Body of pancreas (tissue), 4 donors: ENCODE measurements around the gene SPATA31E1. TPM values are rescaled to one million over a fixed set of nuclear protein-coding genes. Genes with fewer than 3 reads are reported as not detected.

Source experiments
- ATAC-seq: fragments of 150-250 bp; one replicate; pipeline ENCODE4 v1.9.1; 2016
- DNase-seq, 4 donors: peaks; one replicate each; pipeline ENCODE4 v3.0.0-alpha.2; 2019
- H3K27ac ChIP-seq, 4 donors: fragments of 200-600 bp; sonication (generic); 1 replicate in 3 of 4; 2 replicates in 1 of 4; pipeline versions ENCODE4 v1.5.1 to v1.6.1; 2016 to 2019; ENCODE audit warnings: mild to moderate bottlenecking in 1 of 4, mixed read lengths in 1 of 4, moderate library complexity in 1 of 4
- H3K27me3 ChIP-seq, 2 donors: fragments of 200-600 bp; sonication (generic); one replicate each; pipeline ENCODE4 v1.6.0; 2016; ENCODE audit warnings: mild to moderate bottlenecking in 1 of 2
- H3K36me3 ChIP-seq, 2 donors: fragments of 200-600 bp; sonication (generic); replicated peaks in 1 of 2; 2 replicates each; pipeline ENCODE4 v1.5.1; 2016; ENCODE audit warnings: low read depth in 2 of 2; ENCODE audit not compliant: insufficient read depth in 1 of 2
- H3K4me1 ChIP-seq: fragments of 200-600 bp; sonication (generic); one replicate; pipeline ENCODE4 v1.6.0; 2016
- H3K4me3 ChIP-seq, 2 donors: fragments of 200-600 bp; sonication (generic); 1 replicate in 1 of 2; 2 replicates in 1 of 2; pipeline ENCODE4 v1.5.1; 2016 to 2019
- H3K9me3 ChIP-seq, 3 donors: fragments of 200-600 bp; sonication (generic); 1 replicate in 2 of 3; 2 replicates in 1 of 3; pipeline ENCODE4 v1.5.1; 2016
- POLR2A ChIP-seq, 3 donors: fragments of 450-650 bp; IDR thresholded peaks; one replicate each; pipeline ENCODE4 v1.6.1; 2016; ENCODE audit warnings: antibody characterized with exemption in 3 of 3, mild to moderate bottlenecking in 2 of 3
- WGBS, 2 donors: methylation state at CpG; one replicate each; pipeline ENCODE4 v1.1.5; 2017; 5-methylcytosine and 5-hydroxymethylcytosine counted together
- intact Hi-C: fragments of 100-400 bp; cut with DNase I; formaldehyde crosslinking; loops from one replicate; pipeline ENCODE4 v1.15.1; 2023
- total RNA-seq, 2 donors: library from RNA; depleted of rRNA; stranded (reverse); fragments of >200 nt; gene quantifications; one replicate each; pipeline ENCODE4 v1.1.0, GENCODE V29; 2016
- TF ChIP-seq, protein P1 (sequence below), 7 experiments: fragments of 450-650 bp in 4 of 7; fragments of 200-600 bp in 3 of 7; sonication (generic) in 3 of 7; IDR thresholded peaks; one replicate each; pipeline ENCODE4 v1.5.1; 2016 to 2019; ENCODE audit warnings: antibody characterized with exemption in 7 of 7

The SPATA31E1 gene
- total RNA-seq, 2 donors from 2014 or later, result not detected

DNA sequence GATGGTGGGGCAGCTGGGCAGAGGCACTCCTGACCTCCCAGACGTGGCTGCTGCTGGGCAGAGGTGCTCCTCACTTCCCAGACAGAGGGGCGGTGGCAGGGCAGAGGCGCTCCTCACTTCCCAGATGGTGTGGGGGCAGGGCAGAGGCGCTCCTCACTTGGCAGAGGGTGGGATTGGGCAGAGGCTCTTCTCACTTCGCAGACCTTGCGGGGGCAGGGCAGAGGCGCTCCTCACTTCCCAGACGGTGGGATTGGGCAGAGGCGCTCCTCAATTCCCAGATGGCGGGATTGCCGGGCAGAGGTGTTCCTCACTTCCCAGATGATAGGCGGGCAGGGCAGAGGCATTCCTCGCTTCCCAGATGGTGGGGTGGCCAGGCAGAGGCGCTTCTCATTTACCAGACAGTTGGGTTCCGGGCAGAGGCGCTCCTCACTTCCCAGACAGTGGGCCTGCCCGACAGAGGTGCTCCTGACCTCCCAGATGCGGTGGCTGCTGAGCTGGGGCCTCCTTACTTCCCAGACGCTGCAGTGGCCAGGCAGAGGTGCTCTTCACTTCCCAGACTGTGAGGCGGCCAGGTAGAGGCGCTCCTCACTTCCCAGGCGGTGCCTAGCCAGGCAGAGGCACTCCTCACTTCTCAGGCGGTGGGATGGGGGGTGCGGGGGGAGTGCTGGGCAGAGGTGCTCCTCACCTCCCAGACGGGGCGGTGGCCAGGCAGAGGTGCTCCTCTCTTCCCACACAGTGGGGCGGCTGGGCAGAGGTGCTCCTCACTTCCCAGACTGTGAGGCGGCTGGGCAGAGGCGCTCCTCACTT lies 25.3 kb upstream of the SPATA31E1 start:
- DNase-seq (no peak), ATAC-seq (no peak)
- Histone ChIP-seq H3K4me3 (no peak overlapping the region), H3K4me1 (no peaks in the 10 kb centered on the region), H3K27ac (no peak overlapping the region), H3K27me3 (no peaks in the 10 kb centered on the region), H3K36me3 (no peaks in the 10 kb centered on the region), H3K9me3 (peaks cover 0 to 4% (median 0%) of the 10 kb centered on the region in 3 donors)
- intact Hi-C loops, result no loop called here
- no peak for TF ChIP-seq POLR2A (IDR thresholded peaks at IDR 0.05)
- TF ChIP-seq, protein P1, sequence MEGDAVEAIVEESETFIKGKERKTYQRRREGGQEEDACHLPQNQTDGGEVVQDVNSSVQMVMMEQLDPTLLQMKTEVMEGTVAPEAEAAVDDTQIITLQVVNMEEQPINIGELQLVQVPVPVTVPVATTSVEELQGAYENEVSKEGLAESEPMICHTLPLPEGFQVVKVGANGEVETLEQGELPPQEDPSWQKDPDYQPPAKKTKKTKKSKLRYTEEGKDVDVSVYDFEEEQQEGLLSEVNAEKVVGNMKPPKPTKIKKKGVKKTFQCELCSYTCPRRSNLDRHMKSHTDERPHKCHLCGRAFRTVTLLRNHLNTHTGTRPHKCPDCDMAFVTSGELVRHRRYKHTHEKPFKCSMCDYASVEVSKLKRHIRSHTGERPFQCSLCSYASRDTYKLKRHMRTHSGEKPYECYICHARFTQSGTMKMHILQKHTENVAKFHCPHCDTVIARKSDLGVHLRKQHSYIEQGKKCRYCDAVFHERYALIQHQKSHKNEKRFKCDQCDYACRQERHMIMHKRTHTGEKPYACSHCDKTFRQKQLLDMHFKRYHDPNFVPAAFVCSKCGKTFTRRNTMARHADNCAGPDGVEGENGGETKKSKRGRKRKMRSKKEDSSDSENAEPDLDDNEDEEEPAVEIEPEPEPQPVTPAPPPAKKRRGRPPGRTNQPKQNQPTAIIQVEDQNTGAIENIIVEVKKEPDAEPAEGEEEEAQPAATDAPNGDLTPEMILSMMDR (IDR thresholded peaks at IDR 0.05), result no peak
- 79 to 92% methylated on average over 13 to 29 of the region's 29 CpGs for WGBS, 2 donors

DNA sequence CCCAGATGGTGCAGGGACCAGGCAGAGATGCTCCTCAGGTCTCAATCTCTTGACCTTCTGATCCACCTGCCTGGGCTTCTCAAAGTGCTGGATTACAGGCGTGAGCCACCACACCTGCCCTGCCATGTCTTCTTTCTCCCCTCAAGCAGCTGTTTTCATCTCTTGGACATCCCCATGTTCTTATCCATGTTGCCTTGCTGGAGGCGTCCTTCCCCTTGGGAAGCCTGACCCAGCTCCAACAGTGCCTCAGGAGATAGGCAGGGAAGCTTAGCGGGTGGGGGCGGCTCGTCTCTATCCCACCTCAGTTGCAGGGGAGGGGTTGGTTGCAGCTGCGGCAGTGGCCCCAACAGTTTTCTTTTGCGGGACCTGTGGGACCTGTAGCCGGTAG lies 24.7 kb upstream of the SPATA31E1 start:
- Histone ChIP-seq H3K9me3 (peaks cover 0 to 4% (median 0%) of the 10 kb centered on the region in 3 donors), H3K27me3 (no peaks in the 10 kb centered on the region), H3K27ac (no peak overlapping the region), H3K4me1 (no peaks in the 10 kb centered on the region), H3K4me3 (no peak overlapping the region), H3K36me3 (no peaks in the 10 kb centered on the region)
- TF ChIP-seq, protein P1 (IDR thresholded peaks at IDR 0.05), result no peak
- TF ChIP-seq POLR2A (IDR thresholded peaks at IDR 0.05), result no peak
- no peak for DNase-seq
- intact Hi-C loops, result no loop called here
- ATAC-seq, result no peak
- 92 to 99% methylated on average over 8 of the region's 8 CpGs for WGBS, 2 donors

DNA sequence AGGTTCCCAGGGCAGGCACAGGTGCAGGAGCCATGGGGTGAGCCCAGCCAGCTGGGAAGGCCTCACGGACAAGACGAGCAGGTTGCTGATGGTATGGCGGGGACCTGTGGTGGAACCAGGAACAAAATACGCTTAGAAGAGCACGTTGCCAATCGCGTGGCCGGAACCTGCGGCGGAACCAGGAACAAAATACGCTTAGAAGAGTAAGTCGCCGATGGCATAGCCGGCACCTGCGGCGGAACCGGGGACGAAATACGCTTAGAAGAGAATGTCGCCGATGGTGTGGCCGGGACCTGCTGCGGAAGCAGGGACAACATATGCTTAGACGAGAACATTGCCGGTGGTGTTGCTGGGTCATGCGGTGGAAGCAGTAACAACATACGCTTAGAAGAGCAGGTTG lies 23.5 kb upstream of the SPATA31E1 start:
- H3K9me3 ChIP-seq, result peaks cover 0 to 4% (median 0%) of the 10 kb centered on the region in 3 donors
- WGBS, 2 donors, result 84 to 96% methylated on average over 26 to 27 of the region's 27 CpGs
- H3K27me3 ChIP-seq, result no peaks in the 10 kb centered on the region
- no peak overlapping the region for H3K4me3 ChIP-seq
- H3K36me3 ChIP-seq, result no peaks in the 10 kb centered on the region
- no peak overlapping the region for H3K27ac ChIP-seq
- TF ChIP-seq, protein P1 (IDR thresholded peaks at IDR 0.05), result no peak
- TF ChIP-seq POLR2A (IDR thresholded peaks at IDR 0.05), result no peak
- intact Hi-C loops, result no loop called here
- no peaks in the 10 kb centered on the region for H3K4me1 ChIP-seq
- DNase-seq (no peak), ATAC-seq (no peak)

DNA sequence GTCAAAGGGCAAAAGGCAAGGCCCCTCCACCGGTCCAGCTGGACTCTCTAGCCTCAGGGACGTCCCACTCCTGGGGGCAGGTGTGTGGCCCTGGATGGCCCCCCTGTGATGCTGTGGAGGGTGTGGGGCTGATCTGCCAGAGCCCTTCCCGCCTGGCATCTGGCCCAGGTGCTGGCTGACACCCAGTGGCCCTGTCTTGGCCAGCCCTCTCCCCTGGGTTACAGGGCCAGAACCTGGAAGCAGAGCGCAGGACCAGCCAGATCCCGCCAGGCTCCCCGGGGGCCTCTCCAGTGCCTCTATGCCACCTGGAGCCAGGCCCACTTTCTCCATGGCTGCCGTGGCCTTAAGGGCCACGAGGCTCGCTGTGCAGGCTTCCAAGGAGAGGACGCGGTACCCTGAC lies 22.9 kb upstream of the SPATA31E1 start:
- ATAC-seq (no peak), DNase-seq (no peak)
- WGBS, 2 donors, result 87 to 96% methylated on average over 5 to 11 of the region's 11 CpGs
- Histone ChIP-seq H3K4me3 (no peak overlapping the region), H3K27me3 (no peaks in the 10 kb centered on the region), H3K36me3 (no peaks in the 10 kb centered on the region), H3K27ac (no peak overlapping the region), H3K4me1 (no peaks in the 10 kb centered on the region), H3K9me3 (peaks cover 0 to 4% (median 0%) of the 10 kb centered on the region in 3 donors)
- intact Hi-C loops, result no loop called here
- no peak for TF ChIP-seq POLR2A (IDR thresholded peaks at IDR 0.05)
- TF ChIP-seq, protein P1 (IDR thresholded peaks at IDR 0.05), result no peak

DNA sequence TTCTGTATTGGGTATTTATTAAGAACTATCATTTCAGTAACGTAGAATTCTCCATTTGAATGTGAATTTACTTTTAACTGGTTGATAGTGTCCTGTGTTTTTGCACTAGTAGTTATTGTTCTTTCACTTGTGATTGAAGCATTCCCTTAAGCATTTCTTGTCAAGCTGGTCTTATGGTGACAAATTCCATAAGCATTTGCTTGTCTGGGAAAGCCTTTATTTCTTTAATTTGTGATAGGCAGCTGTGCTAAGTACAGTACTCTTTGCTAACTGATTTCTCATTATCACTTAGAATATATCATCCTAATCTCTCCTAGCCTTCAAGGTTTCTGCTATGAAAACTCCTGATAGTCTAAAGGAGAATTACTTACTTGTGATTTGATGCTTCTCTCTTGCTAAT lies 21.3 kb upstream of the SPATA31E1 start:
- Histone ChIP-seq H3K27ac (no peak overlapping the region), H3K4me1 (no peaks in the 10 kb centered on the region), H3K27me3 (no peaks in the 10 kb centered on the region), H3K4me3 (no peak overlapping the region), H3K9me3 (peaks cover 0 to 4% (median 0%) of the 10 kb centered on the region in 3 donors), H3K36me3 (no peaks in the 10 kb centered on the region)
- ATAC-seq (no peak), DNase-seq (no peak)
- intact Hi-C loops, result no loop called here
- 86 to 91% methylated on average over 1 of the region's 1 CpG for WGBS, 2 donors
- TF ChIP-seq, protein P1 (IDR thresholded peaks at IDR 0.05), result no peak
- TF ChIP-seq POLR2A (IDR thresholded peaks at IDR 0.05), result no peak
